Activated CD8-positive, alpha-beta T cell treated with anti-CD3 and anti-CD28 coated beads, Interleukin-2, amount 10 ng/mL, durations not matched to agents 7 days and 5 days (primary cell): ENCODE results near the gene USPL1. TPM values are rescaled to one million over a fixed set of nuclear protein-coding genes. Genes with fewer than 3 reads are reported as not detected.
A peak's percentile ranks its signal among the peaks of the same experiment; 100 is the strongest.

ENCODE experiments used
- ATAC-seq: fragments of 150-1000 bp; cut with Tn5 transposase; one replicate; pipeline ENCODE4 v1.10.0; 2021; ENCODE audit warnings: moderate library complexity
- CTCF ChIA-PET: fragments of 350-600 bp; sonication (Branson Sonifier 250); formaldehyde crosslinking; loops from one replicate; lab custom pipeline; 2021; ENCODE audit warnings: antibody characterized with exemption; lab: Charles Lee
- POLR2A ChIA-PET: fragments of 350-600 bp; sonication (Branson Sonifier 250); formaldehyde crosslinking; loops from one replicate; lab custom pipeline; 2021; ENCODE audit warnings: antibody characterized with exemption; lab: Charles Lee
- DNase-seq: peaks from one replicate; pipeline ENCODE4 v3.0.0-alpha.2; 2020
- H3K27ac Mint-ChIP-seq: one replicate; pipeline ENCODE4 v1.8.0; 2021; ENCODE audit warnings: mild to moderate bottlenecking, mixed read lengths
- H3K27me3 Mint-ChIP-seq: one replicate; pipeline ENCODE4 v1.8.0; 2021; ENCODE audit warnings: low read depth, mixed read lengths
- H3K36me3 Mint-ChIP-seq: one replicate; pipeline ENCODE4 v1.8.0; 2021; ENCODE audit warnings: low read depth, mixed read lengths
- H3K4me1 Mint-ChIP-seq: one replicate; pipeline ENCODE4 v1.8.0; 2021; ENCODE audit warnings: low read depth, mixed read lengths
- H3K4me3 Mint-ChIP-seq: one replicate; pipeline ENCODE4 v1.8.0; 2021; ENCODE audit warnings: mild to moderate bottlenecking, mixed read lengths
- H3K9me3 Mint-ChIP-seq: one replicate; pipeline ENCODE4 v1.8.0; 2022; ENCODE audit warnings: mixed read lengths; ENCODE audit not compliant: insufficient read depth
- total RNA-seq, 2 experiments: library from RNA; stranded (reverse); gene quantifications; one replicate each; pipeline ENCODE4 v1.2.3, GENCODE V29; 2021

USPL1 gene
- 10 to 100 TPM; 14.8 to 16.7 TPM for total RNA-seq

DNA sequence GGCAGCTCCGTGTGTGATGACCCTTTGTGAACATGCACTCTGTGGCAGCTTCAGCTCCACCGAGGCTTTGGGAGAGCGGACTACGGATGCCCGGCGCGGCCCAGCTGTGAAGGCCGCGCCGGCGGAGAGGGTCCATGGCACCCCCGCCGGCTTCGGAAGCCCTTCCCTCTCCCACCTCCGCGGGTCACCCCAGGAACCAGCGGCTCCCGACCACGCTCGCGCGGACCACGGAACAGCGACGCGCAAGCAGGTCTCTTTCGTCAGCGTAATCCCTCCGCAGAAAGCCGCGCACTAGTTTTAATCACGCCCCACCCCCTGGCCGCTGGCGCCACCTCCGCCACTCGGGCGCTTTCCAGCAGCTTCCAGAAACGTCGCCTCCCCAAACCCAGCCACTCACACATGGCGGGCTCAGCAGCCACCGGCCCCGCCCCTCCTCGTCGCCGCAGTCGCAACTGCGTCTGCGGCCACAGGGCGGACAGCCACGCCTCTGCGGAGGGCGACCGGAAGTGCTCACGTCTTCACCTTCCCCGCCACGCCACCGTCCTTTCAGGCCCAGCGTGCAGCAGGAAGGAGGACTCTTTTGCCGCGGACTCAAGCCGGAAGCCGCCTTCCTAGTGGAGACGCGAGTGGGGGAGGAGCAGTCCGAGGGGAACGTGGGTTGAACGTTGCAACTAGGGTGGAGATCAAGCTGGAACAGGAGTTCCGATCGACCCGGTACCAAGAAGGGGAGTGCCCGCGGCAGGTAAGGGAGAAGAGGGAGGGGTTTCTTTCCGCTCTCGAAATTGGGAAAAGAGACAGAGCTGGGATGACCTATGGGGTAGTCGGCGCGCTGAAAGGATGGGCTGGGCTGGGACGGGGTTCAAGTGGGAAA lies at the start of gene USPL1:
USPL1 (plus strand) TSS at position 606 of the 871 bp plus-strand sequence. CDS start 3,221 bp downstream, outside the sequence.
- Mint-ChIP-seq H3K27ac (no peak within 1 kb of the TSS), H3K27me3 (no peaks in the 10 kb centered on the region), H3K4me1 (peaks cover 33% of the 10 kb centered on the region), H3K36me3 (peaks cover 18% of the 10 kb centered on the region), H3K4me3 (no peak within 1 kb of the TSS), H3K9me3 (no peaks in the 10 kb centered on the region)
- ATAC-seq (peak; percentile 88), DNase-seq (peak; percentile 99)
- ChIA-PET POLR2A (interaction anchor here (0.6 to 4.0 kb wide), 36 partner anchors 9 to 1961 kb away, joined by 3 to 57 read pairs (median 4); partner anchors contain the start of genes ALOX5AP and HMGB1), CTCF (interaction anchor here (0.6 to 2.4 kb wide), 9 partner anchors 10 to 243 kb away, joined by 3 to 7 read pairs (median 3); no protein-coding TSS in a partner anchor)

DNA sequence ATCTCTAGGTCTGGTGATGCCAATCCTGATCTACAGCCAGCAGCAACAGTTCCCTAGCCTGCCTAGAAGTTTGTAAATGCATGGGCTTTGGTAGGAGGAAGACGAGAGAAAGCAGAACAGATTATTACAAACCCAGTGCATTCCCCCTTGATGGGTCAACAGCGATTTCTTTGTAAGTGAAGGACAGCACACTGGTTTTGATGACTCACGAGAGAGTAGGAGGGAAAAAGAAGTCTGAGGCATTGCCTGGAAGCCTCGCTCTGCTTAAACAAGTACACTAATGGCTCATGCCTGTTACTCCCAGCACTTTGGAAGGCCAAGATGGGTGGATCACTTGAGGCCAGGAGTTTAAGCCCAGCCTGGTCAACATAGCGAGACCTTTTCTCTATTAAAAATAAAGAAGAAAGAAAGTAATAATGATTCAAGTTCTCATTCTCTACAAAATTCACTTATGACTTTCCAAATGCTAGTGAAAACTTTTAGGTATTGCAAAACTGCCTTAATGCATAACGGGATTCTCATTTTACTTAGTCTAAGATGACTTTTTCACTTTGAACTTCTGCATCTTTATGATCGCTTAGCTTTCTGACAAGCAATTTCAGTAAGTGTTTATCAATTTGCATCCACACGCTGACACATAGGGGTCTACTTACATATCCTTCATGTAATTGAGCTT lies 47.7 kb upstream of the USPL1 start:
- no peak for ATAC-seq
- Mint-ChIP-seq H3K4me3 (no peak overlapping the region), H3K27ac (no peak overlapping the region), H3K4me1 (peaks cover 47% of the 10 kb centered on the region), H3K9me3 (no peaks in the 10 kb centered on the region), H3K36me3 (no peaks in the 10 kb centered on the region), H3K27me3 (peaks cover 2% of the 10 kb centered on the region)
- ChIA-PET POLR2A (interaction anchor here (1.4 kb wide), 1 partner anchor 47 kb away, joined by 4 read pairs; no protein-coding TSS in a partner anchor), CTCF (interaction anchor here (1.3 kb wide), 1 partner anchor 437 kb away, joined by 7 read pairs; no protein-coding TSS in a partner anchor)
- DNase-seq, result no peak

DNA sequence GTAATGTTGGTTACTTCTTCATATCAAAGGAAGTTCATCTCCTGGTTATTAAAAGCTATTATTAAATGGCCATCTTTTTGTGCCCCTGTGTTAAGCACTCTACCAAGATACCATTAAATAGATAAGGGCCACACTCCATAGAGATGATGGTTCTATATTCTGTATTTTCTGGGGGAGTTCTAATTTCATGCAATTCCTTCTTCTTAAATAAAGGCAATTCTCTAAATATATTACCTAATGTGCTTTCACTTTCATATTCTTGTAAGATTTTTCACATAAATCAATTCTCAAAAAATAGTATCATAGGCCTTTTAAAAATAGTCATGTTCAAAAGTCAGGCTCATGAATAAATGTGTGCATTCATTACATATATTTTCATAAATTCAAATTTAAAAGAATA lies 47.0 kb upstream of the USPL1 start:
- H3K36me3 Mint-ChIP-seq, result no peaks in the 10 kb centered on the region
- peaks cover 43% of the 10 kb centered on the region for H3K4me1 Mint-ChIP-seq
- H3K4me3 Mint-ChIP-seq, result no peak overlapping the region
- no peaks in the 10 kb centered on the region for H3K27me3 Mint-ChIP-seq
- ChIA-PET POLR2A (interaction anchor here (0.6 to 1.4 kb wide), 2 partner anchors 46 to 53 kb away, joined by 3 to 4 read pairs; no protein-coding TSS in a partner anchor), CTCF (interaction anchor here (1.3 kb wide), 1 partner anchor 438 kb away, joined by 7 read pairs; no protein-coding TSS in a partner anchor)
- no peaks in the 10 kb centered on the region for H3K9me3 Mint-ChIP-seq
- DNase-seq, result no peak
- H3K27ac Mint-ChIP-seq, result no peak overlapping the region
- no peak for ATAC-seq

DNA sequence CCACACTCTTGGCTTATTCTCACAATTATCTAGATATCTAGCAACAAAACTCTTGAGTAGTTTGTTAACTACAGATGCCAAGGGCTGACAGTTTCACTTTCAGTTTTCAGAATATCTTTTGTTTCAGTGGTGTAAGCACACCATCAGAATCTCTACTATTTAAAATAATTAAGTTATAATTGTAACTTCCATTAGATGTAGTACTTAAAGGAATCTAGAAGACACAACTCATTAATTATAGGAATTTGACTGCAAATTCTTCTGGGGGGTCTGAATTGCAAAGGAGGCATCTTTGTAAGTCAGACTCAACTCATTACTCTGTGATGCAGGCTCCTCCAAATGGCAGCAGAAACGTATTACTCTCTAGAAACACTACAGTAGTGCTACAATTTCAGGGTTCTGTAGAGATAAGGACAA lies 44.9 kb upstream of the USPL1 start:
- H3K9me3 Mint-ChIP-seq, result no peaks in the 10 kb centered on the region
- H3K27me3 Mint-ChIP-seq, result peaks cover 8% of the 10 kb centered on the region
- peak overlapping the region; percentile 83 for H3K27ac Mint-ChIP-seq
- ChIA-PET CTCF (interaction anchor here (0.7 to 1.6 kb wide), 3 partner anchors 9 to 265 kb away, joined by 3 to 5 read pairs (median 3); partner anchors contain the start of genes HMGB1 and KATNAL1), POLR2A (no interaction called here)
- peaks cover 43% of the 10 kb centered on the region for H3K4me1 Mint-ChIP-seq
- peak; percentile 81 for ATAC-seq
- no peaks in the 10 kb centered on the region for H3K36me3 Mint-ChIP-seq
- H3K4me3 Mint-ChIP-seq, result peak overlapping the region; percentile 70
- peak; percentile 52 for DNase-seq

DNA sequence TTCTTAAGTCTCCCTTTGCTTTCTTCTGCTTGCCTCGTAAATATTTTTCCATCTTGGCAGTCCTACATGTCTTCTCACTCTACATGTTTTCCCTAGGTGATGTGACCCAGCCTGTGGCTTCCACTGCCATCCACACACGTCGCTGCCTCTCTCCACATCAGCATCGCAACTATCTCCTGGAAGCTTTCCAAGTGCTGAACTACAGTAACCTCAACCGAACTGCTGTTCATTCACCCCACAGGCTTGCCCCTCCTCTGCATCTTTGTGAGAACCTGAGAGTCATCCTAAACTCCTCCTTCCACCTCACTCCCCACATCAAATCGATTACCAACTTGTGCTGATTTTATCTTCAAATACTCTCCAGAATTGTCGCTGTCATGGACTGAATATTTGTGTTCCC lies 41.2 kb upstream of the USPL1 start:
- ATAC-seq (peak; percentile 59), DNase-seq (peak; percentile 63)
- H3K9me3 Mint-ChIP-seq, result no peaks in the 10 kb centered on the region
- ChIA-PET POLR2A (interaction anchor here (2.1 kb wide), 1 partner anchor 40 kb away, joined by 13 read pairs; the partner anchor contains the start of gene USPL1), CTCF (interaction anchor here (1.1 to 2.0 kb wide), 4 partner anchors 9 to 462 kb away, joined by 3 to 8 read pairs (median 4); no protein-coding TSS in a partner anchor)
- peaks cover 21% of the 10 kb centered on the region for H3K27me3 Mint-ChIP-seq
- H3K4me1 Mint-ChIP-seq, result peaks cover 33% of the 10 kb centered on the region
- no peaks in the 10 kb centered on the region for H3K36me3 Mint-ChIP-seq
- no peak overlapping the region for H3K27ac Mint-ChIP-seq
- no peak overlapping the region for H3K4me3 Mint-ChIP-seq

DNA sequence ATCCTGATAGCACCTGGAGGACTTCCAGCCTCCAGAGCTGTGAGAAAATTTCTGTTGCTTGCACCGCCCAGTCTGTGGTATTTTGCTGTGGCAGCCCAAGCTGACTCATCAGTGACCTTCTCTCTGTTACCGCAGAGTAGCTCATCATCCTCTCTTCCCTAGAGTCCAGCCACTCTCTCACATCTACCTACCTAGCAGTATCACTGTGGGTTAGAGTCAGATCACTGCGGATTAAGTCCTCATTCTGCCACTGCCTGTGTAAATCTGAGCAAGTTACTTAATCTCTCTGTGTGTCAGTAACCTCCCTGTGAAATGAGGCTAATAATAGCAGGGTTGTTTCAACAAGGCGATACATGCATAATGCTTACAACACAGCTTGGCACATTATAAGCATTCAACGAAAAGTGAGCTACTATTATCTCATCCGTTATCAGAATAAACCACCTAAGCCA lies 40.3 kb upstream of the USPL1 start:
- peak; percentile 55 for DNase-seq
- H3K9me3 Mint-ChIP-seq, result no peaks in the 10 kb centered on the region
- H3K27ac Mint-ChIP-seq, result no peak overlapping the region
- no peak overlapping the region for H3K4me3 Mint-ChIP-seq
- peaks cover 25% of the 10 kb centered on the region for H3K27me3 Mint-ChIP-seq
- ATAC-seq, result peak; percentile 59
- H3K36me3 Mint-ChIP-seq, result no peaks in the 10 kb centered on the region
- peaks cover 28% of the 10 kb centered on the region for H3K4me1 Mint-ChIP-seq
- ChIA-PET POLR2A (interaction anchor here (0.9 to 2.1 kb wide), 3 partner anchors 40 to 163 kb away, joined by 4 to 13 read pairs (median 4); partner anchors contain the start of genes HMGB1 and USPL1), CTCF (interaction anchor here (1.0 to 2.4 kb wide), 4 partner anchors 39 to 445 kb away, joined by 3 to 10 read pairs (median 4); no protein-coding TSS in a partner anchor)

DNA sequence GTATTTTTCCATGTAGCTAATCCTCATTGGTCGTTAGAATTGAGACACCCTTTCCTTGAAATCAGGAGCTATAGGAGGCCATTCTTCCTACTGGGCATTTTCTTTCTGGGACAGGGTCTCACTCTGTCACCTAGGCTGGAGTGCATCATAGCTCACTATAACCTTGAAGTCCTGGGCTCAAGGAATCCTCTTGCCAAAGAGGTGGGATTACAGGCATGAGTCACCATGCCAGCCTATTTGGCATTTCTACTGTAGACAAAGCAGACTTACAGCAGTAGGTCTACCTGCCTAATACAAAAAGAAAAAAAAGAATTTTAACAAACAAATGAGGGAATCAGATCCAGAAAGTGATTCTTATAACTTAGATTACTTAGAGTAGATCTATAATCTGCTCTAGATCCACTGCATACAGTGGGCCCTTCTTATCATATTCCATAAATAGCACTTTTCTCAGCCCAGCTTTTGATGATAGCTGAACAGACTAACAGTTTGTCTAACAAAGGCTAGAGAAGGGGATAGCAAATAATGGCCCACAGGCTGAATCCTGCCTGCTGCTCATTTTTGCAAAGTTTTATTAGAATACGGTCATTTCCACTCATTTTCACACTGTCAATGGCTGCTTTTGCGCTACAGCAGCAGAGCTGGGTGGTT lies 36.7 kb upstream of the USPL1 start:
- H3K4me3 Mint-ChIP-seq, result no peak overlapping the region
- H3K27ac Mint-ChIP-seq, result no peak overlapping the region
- no peaks in the 10 kb centered on the region for H3K9me3 Mint-ChIP-seq
- peaks cover 35% of the 10 kb centered on the region for H3K27me3 Mint-ChIP-seq
- no peaks in the 10 kb centered on the region for H3K36me3 Mint-ChIP-seq
- H3K4me1 Mint-ChIP-seq, result peaks cover 21% of the 10 kb centered on the region
- DNase-seq (no peak), ATAC-seq (no peak)
- CTCF ChIA-PET, result interaction anchor here (0.8 to 2.4 kb wide), 12 partner anchors 8 to 450 kb away, joined by 3 to 9 read pairs (median 4); partner anchors contain the start of gene USPL1
- POLR2A ChIA-PET, result interaction anchor here (0.6 kb wide), 1 partner anchor 8 kb away, joined by 3 read pairs; no protein-coding TSS in a partner anchor

DNA sequence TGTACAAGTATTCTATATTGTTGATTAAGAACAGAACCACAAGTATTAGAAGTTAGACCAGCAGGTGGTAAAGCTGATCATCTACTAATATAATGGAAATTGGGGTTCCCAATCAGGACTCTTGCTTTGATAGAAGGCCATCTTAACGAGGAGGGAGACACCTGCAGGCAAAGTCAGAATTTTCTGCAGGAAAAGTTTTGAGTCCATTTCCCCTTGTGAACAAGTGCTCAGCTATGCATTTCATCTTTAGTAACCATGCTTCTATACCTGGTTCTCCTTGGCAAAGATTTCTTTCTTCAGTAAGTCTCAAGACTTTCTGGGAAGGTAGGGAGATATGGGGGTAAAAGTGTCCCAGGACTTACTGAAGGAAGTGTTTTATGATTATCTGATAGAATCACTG lies 36.1 kb upstream of the USPL1 start:
- Mint-ChIP-seq H3K27me3 (peaks cover 35% of the 10 kb centered on the region), H3K4me3 (no peak overlapping the region), H3K36me3 (no peaks in the 10 kb centered on the region), H3K27ac (no peak overlapping the region), H3K9me3 (no peaks in the 10 kb centered on the region), H3K4me1 (peaks cover 16% of the 10 kb centered on the region)
- no peak for ATAC-seq
- ChIA-PET POLR2A (interaction anchor here (0.6 kb wide), 1 partner anchor 8 kb away, joined by 3 read pairs; no protein-coding TSS in a partner anchor), CTCF (interaction anchor here (0.8 to 2.4 kb wide), 10 partner anchors 9 to 451 kb away, joined by 3 to 9 read pairs (median 4); no protein-coding TSS in a partner anchor)
- peak; percentile 32 for DNase-seq

DNA sequence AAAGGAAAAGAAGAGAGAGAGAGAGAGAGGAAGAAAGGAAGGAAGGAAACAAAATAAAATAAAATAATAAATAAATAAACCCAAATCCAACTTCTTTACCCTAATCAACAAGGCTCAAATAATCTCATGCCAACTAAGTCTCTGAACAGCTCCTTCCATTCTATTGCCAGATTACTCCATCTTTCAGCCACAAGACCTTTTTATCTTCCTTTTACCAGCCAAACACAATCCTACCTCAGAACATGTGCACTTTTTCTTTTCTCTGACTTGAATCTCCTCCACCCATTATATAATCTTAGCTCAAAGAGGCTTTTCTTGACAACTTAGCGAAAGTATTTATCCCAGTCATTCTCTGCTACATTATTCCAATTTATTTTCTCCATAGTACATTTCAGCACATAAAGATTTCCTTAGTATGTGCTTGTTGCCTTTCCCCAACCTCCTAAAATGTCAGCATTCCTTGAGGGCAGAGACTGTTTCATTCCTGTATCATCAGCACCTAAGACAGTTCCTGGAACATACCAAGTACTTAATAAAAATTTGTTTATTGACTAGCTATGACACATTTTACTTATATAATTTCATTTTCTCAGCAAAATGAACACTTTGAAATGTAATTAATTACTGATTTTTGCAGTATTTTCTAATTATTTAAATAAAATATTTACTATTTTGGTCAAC lies 33.5 kb upstream of the USPL1 start:
- H3K36me3 Mint-ChIP-seq, result no peaks in the 10 kb centered on the region
- DNase-seq (no peak), ATAC-seq (no peak)
- peaks cover 23% of the 10 kb centered on the region for H3K27me3 Mint-ChIP-seq
- ChIA-PET CTCF (interaction anchor here (1.2 to 1.3 kb wide), 2 partner anchors 74 to 452 kb away, joined by 3 to 5 read pairs; no protein-coding TSS in a partner anchor), POLR2A (no interaction called here)
- no peaks in the 10 kb centered on the region for H3K4me1 Mint-ChIP-seq
- no peaks in the 10 kb centered on the region for H3K9me3 Mint-ChIP-seq
- no peak overlapping the region for H3K27ac Mint-ChIP-seq
- H3K4me3 Mint-ChIP-seq, result no peak overlapping the region

DNA sequence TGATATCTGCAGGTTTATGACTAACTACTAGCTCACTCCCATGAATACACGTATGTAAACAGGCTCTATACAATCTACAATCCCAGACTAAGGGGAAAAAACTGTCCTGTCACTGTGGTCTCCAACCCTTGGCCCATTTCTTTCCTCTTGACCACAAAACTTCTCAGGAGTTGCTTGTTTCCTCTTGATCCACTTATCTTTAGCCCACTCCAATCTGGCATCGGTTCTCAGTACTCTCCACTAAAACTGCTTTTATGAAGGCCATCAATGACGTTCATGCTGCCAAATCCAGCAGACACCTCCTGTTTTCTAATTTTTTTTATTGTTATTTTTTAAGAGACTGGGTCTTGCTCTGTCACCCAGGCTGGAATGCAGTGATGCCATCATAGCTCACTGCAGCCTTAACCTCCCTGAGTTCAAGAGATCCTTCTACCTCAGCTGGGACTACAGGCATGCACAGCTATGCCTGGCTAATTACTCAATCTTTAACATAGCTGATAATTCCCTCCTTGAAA lies 31.9 kb upstream of the USPL1 start:
- POLR2A ChIA-PET, result interaction anchor here (1.2 kb wide), 1 partner anchor 21 kb away, joined by 4 read pairs; no protein-coding TSS in a partner anchor
- no peak for ATAC-seq
- H3K27ac Mint-ChIP-seq, result no peak overlapping the region
- CTCF ChIA-PET, result interaction anchor here (1.1 kb wide), 2 partner anchors 9 to 453 kb away, joined by 3 read pairs; no protein-coding TSS in a partner anchor
- no peaks in the 10 kb centered on the region for H3K36me3 Mint-ChIP-seq
- peaks cover 19% of the 10 kb centered on the region for H3K27me3 Mint-ChIP-seq
- no peaks in the 10 kb centered on the region for H3K9me3 Mint-ChIP-seq
- no peak for DNase-seq
- H3K4me1 Mint-ChIP-seq, result no peaks in the 10 kb centered on the region
- no peak overlapping the region for H3K4me3 Mint-ChIP-seq
